ENCODE measurements around the gene PPP2R5E.

Gene PPP2R5E

DNA sequence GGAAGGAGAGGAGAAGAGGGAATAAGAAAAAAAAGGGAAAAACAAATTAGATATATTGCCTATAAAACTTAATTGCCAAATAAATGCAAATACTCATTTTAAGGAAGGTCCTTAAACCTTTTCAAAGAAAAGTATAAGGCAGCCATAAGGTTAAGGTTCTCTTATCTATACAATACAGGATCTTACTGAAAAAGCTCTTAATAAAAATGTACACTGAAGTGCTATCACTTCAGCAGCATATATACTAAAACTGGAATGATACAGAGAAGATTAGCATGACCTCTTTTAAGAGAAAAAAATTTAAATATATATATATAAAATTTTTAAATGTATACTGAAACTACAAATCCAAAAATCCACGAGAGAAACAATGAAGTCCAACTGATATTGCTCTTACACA lies 65.6 kb downstream of the PPP2R5E start:
- no peak overlapping the region for H3K4me3 ChIP-seq (replicated peaks; ENCODE audit: low read depth, low read length)
- DNase-seq (ENCODE audit: extremely low read depth, insufficient read length), result no peak
- TF ChIP-seq, protein P1, sequence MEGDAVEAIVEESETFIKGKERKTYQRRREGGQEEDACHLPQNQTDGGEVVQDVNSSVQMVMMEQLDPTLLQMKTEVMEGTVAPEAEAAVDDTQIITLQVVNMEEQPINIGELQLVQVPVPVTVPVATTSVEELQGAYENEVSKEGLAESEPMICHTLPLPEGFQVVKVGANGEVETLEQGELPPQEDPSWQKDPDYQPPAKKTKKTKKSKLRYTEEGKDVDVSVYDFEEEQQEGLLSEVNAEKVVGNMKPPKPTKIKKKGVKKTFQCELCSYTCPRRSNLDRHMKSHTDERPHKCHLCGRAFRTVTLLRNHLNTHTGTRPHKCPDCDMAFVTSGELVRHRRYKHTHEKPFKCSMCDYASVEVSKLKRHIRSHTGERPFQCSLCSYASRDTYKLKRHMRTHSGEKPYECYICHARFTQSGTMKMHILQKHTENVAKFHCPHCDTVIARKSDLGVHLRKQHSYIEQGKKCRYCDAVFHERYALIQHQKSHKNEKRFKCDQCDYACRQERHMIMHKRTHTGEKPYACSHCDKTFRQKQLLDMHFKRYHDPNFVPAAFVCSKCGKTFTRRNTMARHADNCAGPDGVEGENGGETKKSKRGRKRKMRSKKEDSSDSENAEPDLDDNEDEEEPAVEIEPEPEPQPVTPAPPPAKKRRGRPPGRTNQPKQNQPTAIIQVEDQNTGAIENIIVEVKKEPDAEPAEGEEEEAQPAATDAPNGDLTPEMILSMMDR (IDR thresholded peaks at IDR 0.05; ENCODE audit: insufficient read depth, low read length, poor library complexity, severe bottlenecking), result no peak

DNA sequence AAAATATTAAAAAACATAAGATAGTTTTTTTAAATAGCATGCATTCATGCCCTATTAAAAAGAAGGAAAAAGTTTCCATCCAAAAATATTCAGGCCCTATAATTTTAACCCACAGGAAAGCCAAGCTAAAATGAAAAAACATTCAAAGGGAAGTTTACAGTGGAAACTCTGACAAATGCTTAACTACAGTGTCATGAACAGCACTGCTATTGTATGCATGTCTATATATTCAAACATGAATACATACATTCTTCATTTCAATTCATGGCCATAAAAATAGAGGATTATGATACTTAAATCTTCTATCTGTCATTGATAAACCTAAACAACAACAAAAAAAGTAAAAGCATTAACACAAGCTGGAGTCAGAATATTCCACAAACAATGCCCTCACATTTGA lies 67.4 kb downstream of the PPP2R5E start:
- Histone ChIP-seq H3K4me3 (replicated peaks; ENCODE audit: low read depth, low read length) (no peak overlapping the region), H3K36me3 (ENCODE audit: control insufficient read depth, insufficient read depth, low read length) (no peaks in the 10 kb centered on the region; the same call in 1 of the 2 replicates), H3K27me3 (replicated peaks; ENCODE audit: control insufficient read depth, insufficient read depth, low read length) (no peaks in the 10 kb centered on the region)
- TF ChIP-seq, protein P1 (IDR thresholded peaks at IDR 0.05; ENCODE audit: insufficient read depth, low read length, poor library complexity, severe bottlenecking), result no peak
- no peak for DNase-seq (ENCODE audit: extremely low read depth, insufficient read length)

More for the DNA sequence above, 65.6 kb downstream of the PPP2R5E start:
- Histone ChIP-seq H3K27me3 (replicated peaks; ENCODE audit: control insufficient read depth, insufficient read depth, low read length) (no peaks in the 10 kb centered on the region), H3K36me3 (ENCODE audit: control insufficient read depth, insufficient read depth, low read length) (no peaks in the 10 kb centered on the region; the same call in 1 of the 2 replicates)

DNA sequence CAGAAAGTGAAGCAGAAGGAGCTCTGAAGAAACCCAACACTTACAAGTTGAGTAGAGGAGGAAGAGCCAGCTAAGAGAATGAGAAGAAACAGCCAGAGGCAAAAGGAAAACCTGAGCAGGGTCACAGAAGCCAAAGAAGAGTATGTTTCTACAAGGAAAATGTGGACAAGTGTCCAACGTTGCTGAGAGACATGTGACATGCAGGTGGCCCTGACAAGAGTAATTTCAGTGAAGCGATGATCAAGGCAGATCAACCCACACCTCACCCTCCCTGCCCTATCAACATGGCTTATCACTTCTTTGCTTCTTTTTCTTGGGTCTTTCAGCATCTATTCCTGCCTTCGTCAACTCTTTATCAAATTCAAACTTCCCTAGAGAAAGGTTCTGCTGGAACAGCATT lies 68.3 kb downstream of the PPP2R5E start:
- Histone ChIP-seq H3K27me3 (replicated peaks; ENCODE audit: control insufficient read depth, insufficient read depth, low read length) (no peaks in the 10 kb centered on the region), H3K4me3 (replicated peaks; ENCODE audit: low read depth, low read length) (no peak overlapping the region), H3K36me3 (ENCODE audit: control insufficient read depth, insufficient read depth, low read length) (no peaks in the 10 kb centered on the region; the same call in 1 of the 2 replicates)
- no peak for DNase-seq (ENCODE audit: extremely low read depth, insufficient read length)
- TF ChIP-seq, protein P1 (IDR thresholded peaks at IDR 0.05; ENCODE audit: insufficient read depth, low read length, poor library complexity, severe bottlenecking), result no peak

DNA sequence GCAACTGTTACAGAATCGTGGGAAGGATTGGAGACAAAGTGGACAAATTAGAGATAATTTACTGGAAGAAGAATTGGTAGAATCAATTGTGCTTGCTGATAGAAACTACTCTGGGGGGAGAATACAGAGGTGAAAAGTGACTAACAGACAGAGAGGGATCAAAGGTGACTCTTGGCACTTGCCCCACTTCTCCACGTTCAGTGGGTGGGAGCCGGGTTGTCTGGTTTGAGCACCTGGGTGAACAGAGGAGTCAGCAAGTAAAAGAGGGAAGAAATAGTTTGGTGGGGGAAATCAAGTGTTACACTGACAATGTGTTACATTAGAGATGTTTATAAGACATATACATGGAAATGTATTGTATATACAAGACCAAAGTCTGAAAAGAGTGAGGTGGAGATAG lies 69.1 kb downstream of the PPP2R5E start:
- Histone ChIP-seq H3K4me3 (replicated peaks; ENCODE audit: low read depth, low read length) (no peak overlapping the region), H3K27me3 (replicated peaks; ENCODE audit: control insufficient read depth, insufficient read depth, low read length) (no peaks in the 10 kb centered on the region), H3K36me3 (ENCODE audit: control insufficient read depth, insufficient read depth, low read length) (no peaks in the 10 kb centered on the region; the same call in 1 of the 2 replicates)
- TF ChIP-seq, protein P1 (IDR thresholded peaks at IDR 0.05; ENCODE audit: insufficient read depth, low read length, poor library complexity, severe bottlenecking), result no peak
- DNase-seq (ENCODE audit: extremely low read depth, insufficient read length), result no peak

DNA sequence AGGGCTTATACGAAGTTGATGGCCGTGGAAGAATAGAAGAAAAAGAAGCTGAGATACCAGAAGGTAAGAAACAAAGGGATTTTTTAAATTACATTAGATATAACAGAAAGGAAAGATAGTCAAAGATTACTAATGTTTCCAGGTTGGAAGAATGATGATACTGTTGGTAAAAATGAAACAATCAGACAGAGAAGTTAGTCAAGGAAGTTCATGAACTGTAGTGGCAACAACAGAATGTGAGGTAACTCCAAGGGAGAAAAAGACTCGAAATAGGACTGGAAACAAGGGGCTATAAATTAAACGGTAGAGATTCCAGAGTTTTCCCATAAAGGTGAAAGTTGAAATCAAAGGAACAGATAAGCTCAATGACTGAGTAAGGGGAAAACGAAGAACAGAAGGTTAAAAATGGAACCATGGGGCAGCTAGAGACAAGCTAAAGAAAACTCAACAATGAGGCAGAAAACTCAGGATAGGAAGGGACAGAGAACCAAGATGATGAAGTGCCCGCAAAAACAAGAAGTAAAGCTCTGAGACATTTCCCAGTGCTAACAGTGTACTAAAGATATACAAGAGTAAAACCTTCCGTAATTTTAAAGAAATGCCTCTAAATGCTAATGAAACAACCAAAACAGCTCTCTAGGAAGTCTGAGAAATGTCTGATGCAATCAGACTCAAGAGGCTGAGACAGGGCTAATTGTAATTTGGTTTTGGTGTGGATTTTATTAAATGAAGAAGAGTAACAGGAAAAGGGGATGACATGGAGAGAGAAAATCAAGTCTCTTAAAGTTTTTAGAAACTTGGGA lies 70.0 kb downstream of the PPP2R5E start:
- Histone ChIP-seq H3K27me3 (replicated peaks; ENCODE audit: control insufficient read depth, insufficient read depth, low read length) (no peaks in the 10 kb centered on the region), H3K36me3 (ENCODE audit: control insufficient read depth, insufficient read depth, low read length) (no peaks in the 10 kb centered on the region; the same call in 1 of the 2 replicates), H3K4me3 (replicated peaks; ENCODE audit: low read depth, low read length) (no peak overlapping the region)
- TF ChIP-seq, protein P1 (IDR thresholded peaks at IDR 0.05; ENCODE audit: insufficient read depth, low read length, poor library complexity, severe bottlenecking), result no peak
- DNase-seq (ENCODE audit: extremely low read depth, insufficient read length), result no peak
